Fibroblast of upper back skin (primary cell): ENCODE measurements around the gene MYADML2.
"Not testable (repeated sequence)": the region's sequence is repeated elsewhere in the genome, so short reads cannot be mapped to it uniquely, and the experiment has no call there.

Experiments
- DNase-seq: peaks from one replicate; pipeline ENCODE4 v3.0.0-alpha.2; 2013

Gene MYADML2

GRCh38 chr17:81957691-81958432 is 10.8 kb upstream of the MYADML2 start:
- DNase-seq: no peak

- DNase-seq: no peak
Measured at GRCh38 chr17:81956607-81957589, 9.9 kb upstream of the MYADML2 start.

- no peak for DNase-seq
Measured at GRCh38 chr17:81955756-81956544, 8.9 kb upstream of the MYADML2 start.

GRCh38 chr17:81955058-81955681 is 8.1 kb upstream of the MYADML2 start:
- no peak for DNase-seq

GRCh38 chr17:81954131-81955057 is 7.4 kb upstream of the MYADML2 start:
- no peak for DNase-seq

GRCh38 chr17:81953443-81953842 is 6.4 kb upstream of the MYADML2 start:
- not testable (repeated sequence) for DNase-seq

- no peak for DNase-seq
Measured at GRCh38 chr17:81952792-81953228, 5.8 kb upstream of the MYADML2 start.

GRCh38 chr17:81951785-81952684 is 5.0 kb upstream of the MYADML2 start:
- no peak for DNase-seq

GRCh38 chr17:81950501-81950900 is 3.5 kb upstream of the MYADML2 start:
- DNase-seq: no peak

GRCh38 chr17:81948635-81949378 is 1.8 kb upstream of the MYADML2 start:
- no peak for DNase-seq

GRCh38 chr17:81944858-81945257 is 2.2 kb downstream of the MYADML2 start:
- DNase-seq: no peak

- DNase-seq: no peak
Measured at GRCh38 chr17:81942167-81942553, 4.9 kb downstream of the MYADML2 start.

GRCh38 chr17:81941484-81942166 is 5.4 kb downstream of the MYADML2 start:
- DNase-seq: no peak

- DNase-seq: no peak
Measured at GRCh38 chr17:81940538-81941483, 6.2 kb downstream of the MYADML2 start.

GRCh38 chr17:81939881-81940385 is 7.1 kb downstream of the MYADML2 start:
- no peak for DNase-seq

- no peak for DNase-seq
Measured at GRCh38 chr17:81939218-81939617, 7.8 kb downstream of the MYADML2 start.

GRCh38 chr17:81935709-81936084 is 11.3 kb downstream of the MYADML2 start:
- no peak for DNase-seq
